Adipocyte (in vitro differentiated cells): ENCODE results near the gene SMIM32.

ENCODE experiments used
- DNase-seq: peaks from one replicate; pipeline ENCODE4 v3.0.0-alpha.2; 2015; ENCODE audit warnings: low read depth
- H3K27me3 ChIP-seq: replicated peaks from 2 replicates; pipeline ENCODE4 v1.7.0; 2013; ENCODE audit warnings: mild to moderate bottlenecking, low read length, moderate library complexity; ENCODE audit not compliant: control insufficient read depth, insufficient read depth
- H3K36me3 ChIP-seq: 2 replicates; pipeline ENCODE4 v1.7.0; 2013; ENCODE audit warnings: low read length, mild to moderate bottlenecking, moderate library complexity; ENCODE audit not compliant: control insufficient read depth, insufficient read depth, severe bottlenecking
- H3K4me1 ChIP-seq: 2 replicates; pipeline ENCODE4 v1.7.0; 2013; ENCODE audit warnings: mild to moderate bottlenecking, low read length, moderate library complexity; ENCODE audit not compliant: control insufficient read depth, insufficient read depth
- H3K4me3 ChIP-seq: 2 replicates; pipeline ENCODE4 v1.7.0; 2013; ENCODE audit warnings: mild to moderate bottlenecking, low read length, moderate library complexity
- H3K9ac ChIP-seq: 2 replicates; pipeline ENCODE4 v1.7.0; 2013; ENCODE audit warnings: mild to moderate bottlenecking, low read length, moderate library complexity
- H3K9me3 ChIP-seq: 2 replicates; pipeline ENCODE4 v1.7.0; 2013; ENCODE audit warnings: mild to moderate bottlenecking, low read length, moderate library complexity; ENCODE audit not compliant: control insufficient read depth

SMIM32 gene

DNA sequence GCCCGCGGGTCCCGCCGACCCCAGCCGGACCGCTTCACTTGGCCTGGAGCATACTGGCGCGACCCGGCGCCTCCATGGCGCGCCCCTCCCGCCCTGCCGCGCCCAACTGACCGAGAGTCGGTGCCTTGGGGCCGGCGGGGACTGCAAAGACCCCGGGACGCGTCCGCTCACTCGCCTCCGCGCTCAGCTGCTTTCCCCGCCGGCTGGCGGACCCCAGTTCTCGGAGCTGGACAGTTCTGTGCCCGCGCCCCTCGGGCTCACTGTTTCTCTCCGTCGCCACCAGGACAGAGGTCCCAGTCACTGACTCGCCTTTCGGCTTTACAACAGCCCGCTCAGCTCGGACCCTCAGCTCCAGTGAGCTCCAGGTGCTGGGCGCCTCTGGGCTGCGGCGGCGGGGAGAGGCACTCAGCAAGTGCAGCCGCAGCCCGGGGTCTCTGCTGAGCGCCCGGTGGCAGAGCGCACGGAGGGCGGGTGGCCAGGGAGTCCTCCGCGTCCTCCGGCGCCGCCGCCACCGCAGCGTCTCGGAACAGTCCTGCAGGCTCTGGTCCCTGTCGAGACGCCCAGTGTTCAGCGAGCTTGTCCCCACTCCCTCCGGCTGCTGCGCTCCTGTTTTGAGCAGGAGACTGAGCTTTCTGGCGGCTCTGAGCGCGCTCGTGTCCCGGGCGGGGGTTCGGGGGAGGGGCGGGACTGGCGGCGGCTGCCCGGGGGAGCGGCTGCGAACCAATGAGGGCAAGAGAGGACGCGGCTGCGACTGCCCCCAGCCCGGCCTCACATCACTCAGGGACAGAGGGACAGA lies at the start of gene SMIM32:
SMIM32 (minus strand) TSS at position 637 of the 796 bp plus-strand sequence. CDS start 638 bp downstream, outside the sequence.
- peak; percentile 33 for DNase-seq
- H3K36me3 ChIP-seq, result peaks cover 20% of the 10 kb centered on the region
- H3K27me3 ChIP-seq, result peaks cover 19% of the 10 kb centered on the region
- peaks cover 15% of the 10 kb centered on the region for H3K4me1 ChIP-seq
- H3K4me3 ChIP-seq, result peak within 1 kb of the TSS; percentile 73
- no peak within 1 kb of the TSS for H3K9ac ChIP-seq
- no peaks in the 10 kb centered on the region for H3K9me3 ChIP-seq

GRCh38 chr5:136242611-136243010 lies 49.6 kb upstream of the SMIM32 start:
- H3K9me3 ChIP-seq, result no peaks in the 10 kb centered on the region
- H3K9ac ChIP-seq, result no peak overlapping the region
- DNase-seq, result no peak
- H3K4me3 ChIP-seq, result no peak overlapping the region
- no peaks in the 10 kb centered on the region for H3K36me3 ChIP-seq
- no peaks in the 10 kb centered on the region for H3K4me1 ChIP-seq
- peaks cover 37% of the 10 kb centered on the region for H3K27me3 ChIP-seq

DNA sequence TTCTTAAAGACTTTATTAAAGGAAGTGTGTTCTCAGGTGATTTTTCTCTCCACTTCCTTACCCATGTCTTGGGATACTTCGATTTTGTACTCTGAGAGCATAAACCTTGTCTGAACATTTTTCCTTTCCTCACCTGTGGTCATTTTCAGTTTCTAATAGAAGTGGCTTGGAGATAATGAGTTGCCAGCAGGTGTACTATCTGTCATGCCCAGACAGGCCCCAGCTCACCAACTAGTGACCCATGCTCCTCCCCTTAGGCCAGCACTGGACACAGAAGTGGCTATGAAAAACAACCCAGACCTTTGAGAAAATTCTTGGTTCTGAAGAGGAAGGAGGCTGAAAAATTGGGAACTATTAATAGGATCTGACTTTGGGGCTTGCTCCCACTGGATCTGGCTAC lies 49.2 kb upstream of the SMIM32 start:
- Histone ChIP-seq H3K27me3 (peaks cover 34% of the 10 kb centered on the region), H3K4me1 (no peaks in the 10 kb centered on the region), H3K9me3 (no peaks in the 10 kb centered on the region), H3K9ac (no peak overlapping the region), H3K4me3 (no peak overlapping the region), H3K36me3 (no peaks in the 10 kb centered on the region)
- DNase-seq, result no peak

- Histone ChIP-seq H3K4me3 (no peak overlapping the region), H3K36me3 (no peaks in the 10 kb centered on the region), H3K27me3 (peaks cover 29% of the 10 kb centered on the region), H3K4me1 (no peaks in the 10 kb centered on the region), H3K9me3 (no peaks in the 10 kb centered on the region), H3K9ac (no peak overlapping the region)
- DNase-seq, result no peak
Measured at GRCh38 chr5:136240894-136241293, 47.9 kb upstream of the SMIM32 start.

- H3K9me3 ChIP-seq, result no peaks in the 10 kb centered on the region
- H3K27me3 ChIP-seq, result peaks cover 12% of the 10 kb centered on the region
- peaks cover 3% of the 10 kb centered on the region for H3K4me1 ChIP-seq
- no peaks in the 10 kb centered on the region for H3K36me3 ChIP-seq
- no peak overlapping the region for H3K4me3 ChIP-seq
- no peak overlapping the region for H3K9ac ChIP-seq
- DNase-seq, result no peak
Measured at GRCh38 chr5:136236479-136237083, 43.6 kb upstream of the SMIM32 start.

GRCh38 chr5:136235321-136235720 lies 42.4 kb upstream of the SMIM32 start:
- no peaks in the 10 kb centered on the region for H3K36me3 ChIP-seq
- H3K9ac ChIP-seq, result no peak overlapping the region
- H3K27me3 ChIP-seq, result peaks cover 4% of the 10 kb centered on the region
- H3K9me3 ChIP-seq, result no peaks in the 10 kb centered on the region
- H3K4me1 ChIP-seq, result peaks cover 3% of the 10 kb centered on the region
- DNase-seq, result no peak
- H3K4me3 ChIP-seq, result no peak overlapping the region

- no peak for DNase-seq
- peaks cover 3% of the 10 kb centered on the region for H3K4me1 ChIP-seq
- H3K9ac ChIP-seq, result no peak overlapping the region
- H3K27me3 ChIP-seq, result peaks cover 11% of the 10 kb centered on the region
- H3K36me3 ChIP-seq, result no peaks in the 10 kb centered on the region
- H3K9me3 ChIP-seq, result no peaks in the 10 kb centered on the region
- no peak overlapping the region for H3K4me3 ChIP-seq
Measured at GRCh38 chr5:136232316-136232715, 39.4 kb upstream of the SMIM32 start.

DNA sequence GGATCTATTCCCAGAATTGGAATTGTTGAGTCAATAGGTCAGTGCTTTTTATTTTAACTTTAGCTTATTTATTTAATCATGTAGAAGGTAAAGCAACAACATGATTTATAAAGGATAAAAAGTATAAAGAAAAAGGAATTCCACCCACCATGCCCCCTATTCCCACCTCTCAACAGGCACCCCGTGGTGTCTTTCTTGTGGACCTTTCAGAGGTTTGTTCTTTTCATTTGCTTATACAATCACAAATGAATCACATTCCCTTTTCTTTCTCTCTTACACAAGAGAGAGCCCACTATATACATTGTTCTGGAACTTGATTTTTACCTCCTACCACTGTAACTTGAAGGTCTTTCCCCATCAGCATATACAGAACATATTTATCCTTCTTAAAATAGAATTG lies 37.2 kb upstream of the SMIM32 start:
- H3K36me3 ChIP-seq, result no peaks in the 10 kb centered on the region

GRCh38 chr5:136228136-136228757 lies 35.3 kb upstream of the SMIM32 start:
- Histone ChIP-seq H3K9me3 (no peaks in the 10 kb centered on the region), H3K36me3 (no peaks in the 10 kb centered on the region), H3K4me1 (no peaks in the 10 kb centered on the region), H3K27me3 (peaks cover 35% of the 10 kb centered on the region), H3K4me3 (no peak overlapping the region), H3K9ac (no peak overlapping the region)
- no peak for DNase-seq

More for the DNA sequence above, 37.2 kb upstream of the SMIM32 start:
- Histone ChIP-seq H3K4me3 (no peak overlapping the region), H3K27me3 (peaks cover 22% of the 10 kb centered on the region), H3K4me1 (peaks cover 3% of the 10 kb centered on the region), H3K9ac (no peak overlapping the region), H3K9me3 (no peaks in the 10 kb centered on the region)
- no peak for DNase-seq

- peaks cover 17% of the 10 kb centered on the region for H3K9me3 ChIP-seq
- H3K27me3 ChIP-seq, result peaks cover 35% of the 10 kb centered on the region
- no peaks in the 10 kb centered on the region for H3K36me3 ChIP-seq
- H3K4me1 ChIP-seq, result no peaks in the 10 kb centered on the region
- no peak for DNase-seq
- no peak overlapping the region for H3K4me3 ChIP-seq
- H3K9ac ChIP-seq, result no peak overlapping the region
Measured at GRCh38 chr5:136226401-136226800, 33.4 kb upstream of the SMIM32 start.

- Histone ChIP-seq H3K36me3 (no peaks in the 10 kb centered on the region), H3K9me3 (peaks cover 23% of the 10 kb centered on the region), H3K4me3 (no peak overlapping the region), H3K27me3 (peaks cover 35% of the 10 kb centered on the region), H3K9ac (no peak overlapping the region), H3K4me1 (no peaks in the 10 kb centered on the region)
- no peak for DNase-seq
Measured at GRCh38 chr5:136225796-136226195, 32.8 kb upstream of the SMIM32 start.
